DMS153 (cell line): ENCODE data around the gene DCST1.
A peak's percentile ranks its signal among the peaks of the same experiment; 100 is the strongest.

Experiments used
- DNase-seq: peaks from one replicate; lab custom pipeline; 2025; lab: John Stamatoyannopoulos, UW

DCST1 gene

GRCh38 chr1:155014709-155015508, 18.7 kb upstream of the DCST1 start:
- DNase-seq = no peak

DNA sequence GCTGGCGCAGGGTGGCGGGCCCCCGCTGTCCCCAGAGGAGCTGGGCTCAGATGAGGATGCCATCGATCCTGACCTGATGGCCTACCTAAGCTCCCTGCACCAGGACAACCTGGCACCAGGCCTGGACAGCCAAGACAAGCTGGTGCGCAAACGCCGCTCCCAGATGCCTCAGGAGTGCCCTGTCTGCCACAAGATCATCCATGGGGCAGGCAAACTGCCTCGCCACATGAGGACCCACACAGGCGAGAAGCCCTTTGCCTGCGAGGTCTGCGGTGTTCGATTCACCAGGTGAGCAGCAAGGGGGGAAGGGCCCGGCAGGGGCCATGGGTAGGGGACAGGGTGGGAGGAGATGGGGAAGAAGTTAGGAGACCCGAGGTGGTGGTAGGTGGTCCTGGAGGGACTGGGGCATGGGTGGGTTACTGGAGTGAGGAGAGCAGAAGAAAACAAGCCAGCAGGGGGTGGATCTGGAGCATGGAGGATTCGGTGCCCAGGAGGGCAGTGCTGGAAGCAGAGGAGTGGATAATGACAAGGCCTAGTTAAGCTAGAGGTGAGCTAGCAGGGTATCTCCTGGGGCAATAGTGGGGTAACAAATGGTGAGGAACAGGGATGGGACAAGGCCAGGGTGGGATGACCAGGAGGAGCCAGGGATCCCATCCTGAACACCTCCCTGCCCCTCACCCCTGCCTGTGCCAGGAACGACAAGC, 17.9 kb upstream of the DCST1 start:
- no peak for DNase-seq

DNA sequence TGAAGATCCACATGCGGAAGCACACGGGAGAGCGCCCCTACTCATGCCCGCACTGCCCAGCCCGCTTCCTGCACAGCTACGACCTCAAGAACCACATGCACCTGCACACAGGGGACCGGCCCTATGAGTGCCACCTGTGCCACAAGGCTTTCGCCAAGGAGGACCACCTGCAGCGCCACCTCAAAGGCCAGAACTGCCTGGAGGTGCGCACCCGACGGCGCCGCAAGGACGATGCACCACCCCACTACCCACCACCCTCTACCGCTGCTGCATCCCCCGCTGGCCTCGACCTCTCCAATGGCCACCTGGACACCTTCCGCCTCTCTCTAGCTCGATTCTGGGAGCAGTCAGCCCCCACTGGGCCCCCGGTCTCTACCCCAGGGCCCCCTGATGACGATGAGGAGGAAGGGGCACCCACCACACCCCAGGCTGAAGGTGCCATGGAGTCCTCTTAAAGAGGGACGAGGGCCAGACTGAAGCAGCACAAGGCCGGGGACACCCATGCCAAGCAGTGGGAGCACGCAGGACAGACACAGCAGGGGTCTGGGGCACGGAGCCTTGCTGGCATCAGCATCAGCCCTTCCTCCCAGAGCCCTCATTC, 17.3 kb upstream of the DCST1 start:
- no peak for DNase-seq

- no peak for DNase-seq
Measured at GRCh38 chr1:155017041-155017945, 16.3 kb upstream of the DCST1 start.

DNA sequence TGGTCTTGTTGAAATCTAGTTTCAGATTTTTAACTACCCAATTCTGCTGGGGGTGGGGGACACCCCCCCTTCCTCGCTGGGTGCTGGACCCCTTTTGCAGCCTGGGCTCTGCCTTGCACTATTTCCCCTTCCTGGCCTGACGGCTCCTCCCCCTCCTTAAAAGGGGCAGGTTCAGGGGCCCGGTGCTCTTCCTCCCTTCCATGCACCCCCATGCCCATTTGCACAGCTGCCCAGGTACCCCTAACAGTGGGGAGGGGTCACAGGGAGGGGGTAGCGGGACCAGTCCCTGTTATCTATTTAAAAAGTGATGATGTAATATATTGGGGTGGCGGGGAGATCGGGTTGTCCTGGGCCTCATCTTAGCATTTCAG, 15.7 kb upstream of the DCST1 start:
- no peak for DNase-seq

GRCh38 chr1:155018617-155019348, 14.8 kb upstream of the DCST1 start:
- no peak for DNase-seq

GRCh38 chr1:155019377-155020245, 14.0 kb upstream of the DCST1 start:
- DNase-seq = no peak

DNA sequence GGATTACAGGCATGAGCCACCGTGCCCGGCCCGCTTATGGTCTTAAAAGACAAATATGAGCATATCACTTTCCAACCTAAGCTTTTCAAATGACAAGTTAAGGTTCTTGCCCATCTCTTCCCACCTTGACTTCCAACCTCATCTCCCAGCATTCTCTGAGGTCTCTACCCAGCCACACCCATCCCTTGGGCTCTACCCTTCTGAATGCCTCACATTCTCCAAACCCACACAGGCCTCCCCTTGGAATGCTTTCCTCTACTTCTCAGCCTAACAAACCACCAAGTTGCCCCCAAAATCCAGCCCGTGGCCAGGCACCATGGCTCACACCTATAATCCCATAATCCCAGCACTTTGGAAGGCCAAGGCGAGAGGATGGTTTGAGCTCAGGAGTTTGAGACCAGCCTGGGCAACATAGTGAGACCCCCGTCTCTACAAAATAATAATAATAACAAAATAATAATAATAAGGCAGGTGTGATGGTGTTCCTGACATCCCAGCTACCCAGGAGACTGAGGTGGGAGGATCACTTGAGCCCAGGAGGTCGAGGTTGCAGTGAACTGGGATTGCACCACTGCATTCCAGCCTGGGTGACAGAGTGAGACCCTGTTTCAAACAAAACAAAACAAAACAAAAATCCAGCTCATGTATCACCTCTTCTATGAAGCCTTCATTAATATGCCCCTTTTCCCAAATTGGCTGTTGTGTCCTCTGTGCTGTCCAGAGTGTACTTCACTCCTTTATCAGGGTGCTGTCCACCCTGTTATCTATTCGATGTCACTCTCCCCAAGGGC, 11.3 kb upstream of the DCST1 start:
- no peak for DNase-seq

GRCh38 chr1:155022927-155023236, 10.7 kb upstream of the DCST1 start:
- DNase-seq = peak; percentile 81

DNA sequence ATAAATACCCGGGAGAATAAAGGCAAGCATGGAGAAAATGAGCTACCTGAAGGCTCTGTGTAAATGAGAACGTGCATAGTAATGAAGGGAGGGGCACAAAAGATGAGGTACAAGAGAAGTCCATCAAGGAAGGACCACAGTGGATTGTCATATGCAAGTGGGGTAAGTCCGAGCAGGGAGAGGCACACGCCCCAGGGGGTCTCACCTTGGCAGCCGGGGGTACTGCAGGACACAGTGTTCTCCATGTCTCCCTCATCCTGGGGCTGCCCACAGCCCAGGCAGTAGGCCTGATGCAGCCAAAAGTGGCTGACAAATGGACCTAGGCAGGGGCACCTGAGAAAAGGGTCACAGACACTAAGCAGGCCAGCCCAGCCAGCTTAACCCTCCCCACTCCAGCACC, 10.0 kb upstream of the DCST1 start:
- no peak for DNase-seq

DNA sequence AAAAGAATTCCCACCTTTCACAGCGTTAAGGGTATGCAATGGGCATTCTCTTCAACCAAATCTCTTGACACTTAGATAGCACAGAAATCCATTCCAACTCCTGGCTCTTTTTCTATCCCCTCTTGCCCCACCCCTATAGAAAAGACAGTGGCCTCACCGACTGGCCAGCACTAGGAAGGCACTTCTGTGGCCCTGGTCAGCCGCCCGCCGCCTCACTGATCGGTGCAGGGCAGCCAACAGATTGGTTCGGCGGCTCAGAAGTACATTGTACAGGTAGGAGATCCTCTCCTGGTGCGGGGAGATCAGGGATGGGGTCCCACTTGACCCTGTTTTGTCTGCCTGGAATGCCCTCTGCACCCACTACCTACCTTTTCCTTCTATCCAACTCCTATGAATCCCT, 9.3 kb upstream of the DCST1 start:
- DNase-seq = no peak

- DNase-seq = no peak
Measured at GRCh38 chr1:155026154-155026553, 7.5 kb upstream of the DCST1 start.

DNA sequence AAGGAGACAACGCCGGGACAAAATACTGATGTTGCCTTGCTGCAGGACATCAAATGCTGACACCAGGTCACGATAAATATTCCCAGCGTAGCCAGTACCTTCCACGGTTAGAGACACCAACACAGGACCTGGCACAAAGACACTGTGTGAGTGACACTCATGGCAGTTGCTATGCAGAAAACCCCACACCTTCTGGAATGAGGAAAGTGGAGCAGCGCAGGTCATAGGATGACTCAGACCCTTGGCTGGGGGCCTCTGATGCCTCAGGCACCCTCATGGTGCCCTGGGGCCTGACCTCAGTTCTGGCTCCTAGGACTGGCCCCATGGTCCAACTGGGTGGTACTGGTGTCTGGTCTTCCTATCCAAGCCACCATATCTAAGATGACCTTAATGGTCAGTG, 7.0 kb upstream of the DCST1 start:
- no peak for DNase-seq

DNA sequence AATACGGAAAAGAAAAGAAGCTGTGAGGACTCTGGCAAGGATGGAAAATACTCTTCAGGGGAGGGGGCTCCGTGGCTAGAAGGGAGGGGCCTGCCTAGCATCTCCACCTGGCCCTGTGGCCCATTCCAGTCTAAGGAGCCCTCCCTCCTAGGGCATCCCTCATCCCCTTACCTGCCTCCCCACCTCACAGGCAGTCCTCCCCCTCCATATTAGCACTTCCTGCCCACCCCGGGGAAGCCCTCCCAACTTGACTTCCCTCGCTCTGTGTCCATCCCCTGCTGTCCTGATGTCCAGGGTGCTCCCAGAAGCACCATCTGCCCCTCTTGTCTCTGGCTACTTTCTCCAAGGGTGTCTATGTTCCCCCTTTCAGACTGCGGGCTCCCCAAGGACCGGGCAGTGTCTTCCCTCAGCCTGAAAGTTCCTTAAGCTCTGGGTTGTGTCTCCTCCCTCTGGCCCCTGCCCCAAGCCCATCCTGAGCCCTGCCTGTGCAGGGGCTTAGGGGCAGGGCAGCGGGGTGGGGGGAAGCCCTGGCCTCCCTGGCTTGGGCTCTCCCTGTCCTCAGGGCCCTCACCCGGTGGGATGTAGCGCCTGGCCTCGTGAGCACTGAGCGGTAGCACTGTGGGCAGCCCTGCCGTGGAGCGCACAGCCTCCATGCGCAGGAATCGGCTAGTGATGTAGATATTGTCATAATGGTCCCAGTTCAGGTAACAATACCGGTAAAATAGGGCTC, 3.9 kb upstream of the DCST1 start:
- DNase-seq = no peak

GRCh38 chr1:155030243-155030795, 3.3 kb upstream of the DCST1 start:
- DNase-seq = no peak

- DNase-seq = no peak
Measured at GRCh38 chr1:155030899-155031298, 2.7 kb upstream of the DCST1 start.

GRCh38 chr1:155032886-155033285, 738 bp upstream of the DCST1 start:
- DNase-seq = no peak

DNA sequence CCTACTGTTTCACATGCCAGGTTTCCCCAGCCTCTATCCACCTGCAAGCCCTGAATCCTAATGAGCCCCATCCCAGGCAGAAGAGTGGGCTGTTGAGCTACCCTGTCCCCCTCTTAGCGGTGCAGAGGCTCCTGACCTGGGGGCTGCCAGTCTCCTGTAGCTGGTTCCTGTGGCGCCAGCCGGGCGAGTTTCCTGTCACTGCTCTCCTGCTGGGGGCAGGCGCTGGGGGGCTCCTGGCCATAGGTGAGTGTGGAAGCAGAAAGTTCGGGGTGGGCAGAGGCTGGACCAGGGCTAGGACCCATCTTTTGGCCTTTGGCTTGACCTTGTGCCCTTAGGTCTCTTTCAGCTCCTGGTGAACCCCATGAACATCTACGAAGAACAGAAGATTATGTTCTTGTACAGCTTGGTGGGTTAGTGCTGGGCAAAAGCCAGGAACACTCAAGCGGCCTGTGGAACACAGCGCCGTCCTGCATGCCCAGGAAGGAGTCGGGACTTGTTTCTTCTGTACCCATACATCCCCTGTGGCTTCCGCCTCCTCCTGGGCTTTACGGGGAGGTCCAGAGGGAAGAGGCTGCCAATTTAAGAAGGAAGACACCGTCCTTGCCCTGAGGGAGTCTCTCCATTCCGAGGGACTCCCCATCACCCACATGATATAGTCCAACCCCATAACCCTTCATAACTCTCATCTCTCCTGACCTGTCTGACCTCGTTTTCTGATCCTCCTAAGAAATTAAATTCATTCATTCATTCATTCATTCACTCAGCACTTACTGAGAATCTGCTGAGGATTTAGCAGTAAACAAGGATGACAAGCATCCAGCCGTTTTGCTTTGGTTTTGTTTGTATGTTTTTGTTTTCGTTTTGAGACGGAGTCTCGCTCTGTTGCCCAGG, 939 bp downstream of the DCST1 start:
- no peak for DNase-seq
